SK-N-MC (cell line): Measurements from ENCODE around the gene SIK2.
A peak's percentile ranks its signal among the peaks of the same experiment; 100 is the strongest.

ENCODE experiments used
- DNase-seq: peaks from one replicate; pipeline ENCODE4 v3.0.0-alpha.2; 2011; ENCODE audit warnings: low read depth, low spot score
- H3K27ac ChIP-seq: fragments of 200-600 bp; sonication (generic); 2 replicates; pipeline ENCODE4 v1.5.1; 2016; ENCODE audit warnings: mixed run types
- H3K36me3 ChIP-seq: fragments of 200-600 bp; sonication (generic); 2 replicates; pipeline ENCODE4 v1.6.1; 2017; ENCODE audit warnings: antibody characterized with exemption, low read length, mixed read lengths; ENCODE audit not compliant: insufficient read depth
- H3K4me3 ChIP-seq: fragments of 200-600 bp; sonication (generic); 2 replicates; pipeline ENCODE4 v1.5.1; 2016
- H3K9ac ChIP-seq: fragments of 200-600 bp; sonication (generic); 2 replicates; pipeline ENCODE4 v1.8.0; 2017; ENCODE audit warnings: mixed run types, mixed read lengths; ENCODE audit not compliant: insufficient read length
- H3K9me3 ChIP-seq: fragments of 200-600 bp; sonication (generic); 2 replicates; pipeline ENCODE4 v1.6.1; 2017; ENCODE audit warnings: low read depth, mild to moderate bottlenecking, antibody characterized with exemption, low read length, moderate library complexity, mixed read lengths
- EZH2 ChIP-seq: fragments of 200-600 bp; sonication (generic); IDR thresholded peaks from one replicate; pipeline ENCODE4 v1.6.1; 2017; ENCODE audit warnings: antibody characterized with exemption
- FOXP2 ChIP-seq: optimal IDR thresholded peaks from 2 replicates; pipeline ENCODE3; 2011; ENCODE audit warnings: mild to moderate bottlenecking, moderate library complexity; ENCODE audit not compliant: insufficient read depth; ENCODE audit errors: extremely low read length, control extremely low read depth
- POLR2AphosphoS5 ChIP-seq: IDR thresholded peaks from 2 replicates; pipeline ENCODE4 v1.6.1; 2012; ENCODE audit warnings: mild to moderate bottlenecking, low read depth, low read length, borderline replicate concordance

SIK2 gene

DNA sequence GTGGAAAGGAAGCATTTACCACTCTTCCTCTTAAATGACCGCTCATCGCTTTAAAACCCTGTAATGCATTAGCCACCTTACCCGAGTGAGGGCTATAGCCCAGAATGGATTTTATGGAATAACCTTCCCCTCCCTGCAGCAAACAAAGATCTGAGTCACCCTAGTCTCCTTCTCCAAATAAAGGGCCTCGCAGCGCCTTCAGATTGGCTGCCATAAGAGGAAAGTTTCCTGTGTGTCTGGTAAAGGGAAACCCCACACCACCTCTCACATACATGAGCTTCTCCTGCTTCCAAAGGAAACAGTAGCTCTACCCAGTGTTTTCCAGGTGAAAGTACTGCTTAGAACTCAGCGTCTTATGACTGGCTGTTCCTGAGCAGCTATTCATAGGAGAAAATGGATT, 116.2 kb downstream of the SIK2 start:
- Histone ChIP-seq H3K27ac (0 out of 2 replicates have a peak overlapping the region, but pooled peaks have one; percentile 26), H3K9ac (no peak overlapping the region), H3K36me3 (peaks cover 38% of the 10 kb centered on the region), H3K9me3 (no peaks in the 10 kb centered on the region), H3K4me3 (no peak overlapping the region)
- DNase-seq: no peak
- TF ChIP-seq POLR2AphosphoS5 (no peak), FOXP2 (no peak), EZH2 (no peak)

GRCh38 chr11:111718859-111719258, 116.6 kb downstream of the SIK2 start:
- Histone ChIP-seq H3K9ac (no peak overlapping the region), H3K4me3 (no peak overlapping the region), H3K9me3 (no peaks in the 10 kb centered on the region), H3K36me3 (peaks cover 40% of the 10 kb centered on the region), H3K27ac (0 out of 2 replicates have a peak overlapping the region, but pooled peaks have one; percentile 26)
- no peak for DNase-seq
- TF ChIP-seq EZH2 (no peak), POLR2AphosphoS5 (no peak), FOXP2 (no peak)

- no peak overlapping the region for H3K9ac ChIP-seq
- DNase-seq: no peak
- H3K4me3 ChIP-seq: no peak overlapping the region
- H3K36me3 ChIP-seq: peaks cover 45% of the 10 kb centered on the region
- H3K27ac ChIP-seq: no peak overlapping the region
- no peak for TF ChIP-seq FOXP2
- no peak for TF ChIP-seq EZH2
- no peak for TF ChIP-seq POLR2AphosphoS5
- H3K9me3 ChIP-seq: no peaks in the 10 kb centered on the region
These were observed 117.1 kb downstream of the SIK2 start for GRCh38 chr11:111719379-111719778.

- H3K36me3 ChIP-seq: peaks cover 55% of the 10 kb centered on the region
- no peak overlapping the region for H3K27ac ChIP-seq
- TF ChIP-seq EZH2 (no peak), FOXP2 (no peak)
These were observed 118.7 kb downstream of the SIK2 start for GRCh38 chr11:111720801-111721494.

DNA sequence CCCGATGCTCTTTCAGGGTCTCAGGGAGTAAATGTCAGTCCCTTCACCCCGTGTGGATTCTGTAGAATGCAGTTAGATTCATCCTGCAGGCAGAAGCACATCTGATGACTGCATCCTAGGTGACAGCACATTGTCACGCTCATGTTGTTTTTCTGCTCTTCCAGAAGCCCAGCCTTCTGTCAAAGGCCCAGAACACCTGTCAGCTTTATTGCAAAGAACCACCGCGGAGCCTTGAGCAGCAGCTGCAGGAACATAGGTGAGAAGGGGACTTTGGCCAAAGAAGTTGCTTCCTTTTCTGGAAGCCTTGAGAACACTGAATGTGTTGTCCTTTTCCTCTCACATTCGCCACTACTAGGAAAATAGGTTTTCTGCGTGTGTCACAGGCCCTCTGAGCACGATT, 120.3 kb downstream of the SIK2 start:
- no peak overlapping the region for H3K9ac ChIP-seq
- H3K4me3 ChIP-seq: no peak overlapping the region
- DNase-seq: no peak
- TF ChIP-seq POLR2AphosphoS5 (no peak), EZH2 (no peak), FOXP2 (no peak)
- H3K27ac ChIP-seq: no peak overlapping the region
- peaks cover 55% of the 10 kb centered on the region for H3K36me3 ChIP-seq
- H3K9me3 ChIP-seq: no peaks in the 10 kb centered on the region

More at GRCh38 chr11:111720801-111721494, 118.7 kb downstream of the SIK2 start:
- H3K9me3 ChIP-seq: no peaks in the 10 kb centered on the region
- H3K9ac ChIP-seq: no peak overlapping the region
- H3K4me3 ChIP-seq: no peak overlapping the region
- DNase-seq: no peak

DNA sequence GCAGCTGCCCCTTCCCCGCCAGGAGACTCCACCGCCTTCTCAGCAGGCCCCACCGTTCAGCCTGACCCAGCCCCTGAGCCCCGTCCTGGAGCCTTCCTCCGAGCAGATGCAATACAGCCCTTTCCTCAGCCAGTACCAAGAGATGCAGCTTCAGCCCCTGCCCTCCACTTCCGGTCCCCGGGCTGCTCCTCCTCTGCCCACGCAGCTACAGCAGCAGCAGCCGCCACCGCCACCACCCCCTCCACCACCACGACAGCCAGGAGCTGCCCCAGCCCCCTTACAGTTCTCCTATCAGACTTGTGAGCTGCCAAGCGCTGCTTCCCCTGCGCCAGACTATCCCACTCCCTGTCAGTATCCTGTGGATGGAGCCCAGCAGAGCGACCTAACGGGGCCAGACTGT, 121.3 kb downstream of the SIK2 start:
- H3K36me3 ChIP-seq: peaks cover 55% of the 10 kb centered on the region
- H3K9ac ChIP-seq: no peak overlapping the region
- no peak for DNase-seq
- H3K27ac ChIP-seq: no peak overlapping the region
- no peak overlapping the region for H3K4me3 ChIP-seq
- TF ChIP-seq EZH2 (no peak), POLR2AphosphoS5 (no peak), FOXP2 (no peak)
- no peaks in the 10 kb centered on the region for H3K9me3 ChIP-seq

DNA sequence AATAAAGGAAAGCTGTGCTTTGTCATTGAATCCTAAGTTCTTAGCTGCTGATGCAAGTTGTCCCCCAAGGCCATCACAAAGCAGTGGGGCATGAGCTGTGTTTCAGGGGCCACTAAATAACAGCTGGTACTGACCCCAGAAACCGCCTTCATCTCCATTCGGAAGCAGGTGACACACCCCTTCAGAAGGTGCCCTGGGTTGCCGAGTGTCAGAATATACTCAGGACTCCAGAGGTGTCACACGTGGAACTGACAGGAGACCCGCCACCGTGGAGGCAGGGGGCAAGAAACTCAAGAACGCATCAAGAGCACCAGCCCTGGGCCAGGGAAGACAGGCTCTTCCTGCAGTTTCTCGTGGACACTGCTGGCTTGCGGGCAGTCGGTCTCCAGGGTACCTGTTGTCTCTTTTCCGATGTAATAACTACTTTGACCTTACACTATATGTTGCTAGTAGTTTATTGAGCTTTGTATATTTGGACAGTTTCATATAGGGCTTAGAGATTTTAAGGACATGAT, 122.4 kb downstream of the SIK2 start:
- TF ChIP-seq EZH2 (no peak), FOXP2 (no peak), POLR2AphosphoS5 (no peak)
- H3K27ac ChIP-seq: no peak overlapping the region
- H3K36me3 ChIP-seq: peaks cover 52% of the 10 kb centered on the region

DNA sequence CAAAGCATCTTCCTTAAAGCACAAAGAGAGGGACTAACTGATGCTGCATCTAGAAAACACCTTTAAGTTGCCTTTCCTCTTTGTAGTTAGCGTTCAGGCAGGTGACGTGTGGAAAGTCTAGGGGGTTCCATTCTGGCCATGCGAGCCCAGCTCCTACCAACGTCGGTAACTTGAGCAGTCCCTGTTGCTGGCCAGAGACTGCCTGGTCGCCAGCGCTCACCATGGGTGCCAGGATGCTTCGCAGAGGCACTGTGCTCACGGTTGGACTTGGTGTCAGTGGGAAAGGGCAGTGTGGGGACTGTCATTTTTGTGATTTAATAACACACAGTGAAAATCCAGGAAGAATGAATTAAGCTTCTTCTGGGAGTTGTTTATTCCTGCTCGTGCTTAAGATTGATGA, 123.4 kb downstream of the SIK2 start:
- Histone ChIP-seq H3K9ac (no peak overlapping the region), H3K36me3 (peaks cover 43% of the 10 kb centered on the region)

More for the DNA sequence above, 122.4 kb downstream of the SIK2 start:
- Histone ChIP-seq H3K4me3 (no peak overlapping the region), H3K9ac (no peak overlapping the region), H3K9me3 (no peaks in the 10 kb centered on the region)
- no peak for DNase-seq

More for the DNA sequence above, 123.4 kb downstream of the SIK2 start:
- no peak overlapping the region for H3K27ac ChIP-seq
- H3K9me3 ChIP-seq: no peaks in the 10 kb centered on the region
- TF ChIP-seq EZH2: no peak
- TF ChIP-seq FOXP2: no peak
- TF ChIP-seq POLR2AphosphoS5: no peak
- no peak overlapping the region for H3K4me3 ChIP-seq
- DNase-seq: no peak
